H7 (cell line): ENCODE data around the gene DEFB124. TPM values are rescaled to one million over a fixed set of nuclear protein-coding genes. Genes with fewer than 3 reads are reported as not detected.

ENCODE experiments used
- DNase-seq: peaks from one replicate; pipeline ENCODE4 v3.0.0; 2012
- H3K27me3 ChIP-seq: 2 replicates; pipeline ENCODE4 v1.6.0; 2011; ENCODE audit warnings: mild to moderate bottlenecking, low read length; ENCODE audit not compliant: control insufficient read depth, insufficient read depth
- H3K36me3 ChIP-seq: replicated peaks from 2 replicates; pipeline ENCODE4 v1.5.1; 2011; ENCODE audit warnings: low read length; ENCODE audit not compliant: control insufficient read depth, insufficient read depth
- H3K4me3 ChIP-seq: 2 replicates; pipeline ENCODE4 v1.5.1; 2011; ENCODE audit warnings: low read depth, mild to moderate bottlenecking, control low read depth, low read length, moderate library complexity; ENCODE audit not compliant: insufficient read depth
- total RNA-seq: library from RNA; depleted of rRNA; stranded (reverse); fragments of >200 nt; shearing (Covaris generic); gene quantifications from 2 replicates; pipeline ENCODE4 v1.2.3, GENCODE V29; 2014; rRNA removed

DEFB124 gene
- total RNA-seq, 1 experiment from 2014 or later: not detected

DNA sequence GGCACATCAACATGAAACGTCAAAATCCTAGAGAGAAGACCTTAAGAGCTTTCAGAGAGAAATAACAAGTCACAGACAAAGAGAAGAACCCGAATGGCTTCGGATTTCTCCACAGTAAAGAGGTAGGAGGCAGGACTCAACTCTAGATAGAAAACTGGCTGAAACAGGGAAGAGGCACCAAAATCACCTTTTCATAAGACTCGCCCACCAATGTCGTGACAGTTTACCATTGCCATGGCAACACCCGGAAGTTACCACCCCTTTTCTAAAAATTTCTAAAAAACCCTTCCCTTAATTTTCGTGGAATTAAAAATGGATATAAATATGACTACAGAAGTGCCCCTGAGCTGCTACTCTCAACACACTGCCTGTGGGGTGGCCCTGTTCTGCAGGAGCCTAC, 56.6 kb downstream of the DEFB124 start:
- Histone ChIP-seq H3K4me3 (no peak overlapping the region), H3K27me3 (no peaks in the 10 kb centered on the region), H3K36me3 (no peaks in the 10 kb centered on the region)
- no peak for DNase-seq

DNA sequence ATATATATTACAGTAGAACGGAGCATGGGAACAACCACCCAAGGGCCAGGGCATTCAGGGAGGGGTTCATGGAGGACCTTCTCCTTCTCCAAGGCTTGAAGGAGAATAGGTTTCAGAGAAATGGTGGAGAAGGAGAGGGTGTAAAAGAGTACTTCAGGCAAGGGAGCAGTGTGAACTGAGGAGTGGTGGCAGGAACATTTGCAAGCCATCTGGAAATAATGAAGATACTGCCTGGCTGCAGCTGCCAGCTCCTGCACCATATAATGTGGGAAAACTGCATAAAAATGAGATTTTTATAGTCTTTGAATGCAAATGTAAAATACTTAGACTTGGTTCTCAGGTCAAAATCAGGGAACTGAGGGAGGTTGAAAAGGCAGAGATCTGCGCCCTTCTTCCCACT, 59.3 kb downstream of the DEFB124 start:
- Histone ChIP-seq H3K36me3 (no peaks in the 10 kb centered on the region), H3K4me3 (no peak overlapping the region), H3K27me3 (no peaks in the 10 kb centered on the region)
- DNase-seq: no peak

Other genes with a start within 250 kb of the DEFB124 start
- gene DEFB115, start 217.5 kb downstream of the DEFB124 start, total RNA-seq: not detected in 2 replicates
- not detected in 2 replicates for gene DEFB116, start 166.5 kb downstream of the DEFB124 start, total RNA-seq
- gene DEFB118, start 106.5 kb downstream of the DEFB124 start, total RNA-seq: not detected in 2 replicates
- gene DEFB119, start 84.5 kb downstream of the DEFB124 start, total RNA-seq: not detected in 2 replicates
- gene DEFB121, start 68.9 kb downstream of the DEFB124 start, total RNA-seq: not detected in 2 replicates
- gene DEFB123, start 34.5 kb downstream of the DEFB124 start, total RNA-seq: not detected in 2 replicates
- not detected in 2 replicates for gene REM1, start 161 bp upstream of the DEFB124 start, total RNA-seq
- 63.9 and 65.0 TPM in 2 replicates for gene HM13, start 39.3 kb upstream of the DEFB124 start, total RNA-seq
- gene ID1, start 130.2 kb upstream of the DEFB124 start, total RNA-seq: 424 and 491 TPM in 2 replicates
- 0.21 TPM in 1 of 2 replicates, not detected in the other for gene COX4I2, start 162.8 kb upstream of the DEFB124 start, total RNA-seq
- 38.5 and 53.6 TPM in 2 replicates for gene BCL2L1, start 247.7 kb upstream of the DEFB124 start, total RNA-seq